ENCODE results near the gene DCTN4.

Gene DCTN4

DNA sequence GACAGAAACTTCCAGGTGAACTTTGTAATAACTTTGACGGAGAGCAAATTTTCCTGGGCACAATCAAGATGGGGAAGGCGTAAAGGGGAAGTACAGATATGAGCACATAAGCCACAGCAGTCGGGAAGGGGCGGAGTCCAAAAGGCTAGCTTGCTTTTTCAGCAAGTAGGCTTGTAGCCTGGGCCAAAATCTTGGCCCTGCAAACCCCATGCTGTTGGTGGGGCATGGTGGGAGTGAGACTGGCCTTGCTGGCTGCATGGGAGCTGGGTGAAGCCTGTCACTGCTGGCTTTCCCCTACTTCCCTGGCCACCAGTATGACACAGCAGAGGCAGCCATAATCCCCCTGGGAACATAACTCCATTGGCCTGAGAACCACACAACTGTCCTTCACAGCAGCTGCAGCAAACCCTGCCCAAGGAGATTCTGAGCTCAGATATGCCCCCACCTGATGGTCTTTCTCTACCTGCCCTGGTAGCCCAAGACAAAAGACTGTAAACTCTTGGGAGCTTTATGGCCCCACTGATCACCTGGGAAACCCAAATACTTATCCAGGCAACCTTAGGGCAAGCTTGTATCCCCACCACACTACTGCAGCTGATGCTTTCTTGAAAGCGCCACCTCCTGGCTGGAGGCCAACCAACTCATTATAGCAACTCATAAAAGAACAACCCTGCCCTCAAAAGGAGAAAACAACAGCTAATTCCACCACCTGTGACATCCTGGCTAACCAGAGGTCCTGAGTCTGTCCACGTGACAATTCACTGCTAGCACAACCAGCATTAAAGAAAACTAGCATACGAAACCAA, 24.0 kb downstream of the DCTN4 start:
- peaks cover 6% of the 10 kb centered on the region for H3K9me3 Mint-ChIP-seq
- H3K4me1 Mint-ChIP-seq (ENCODE audit: low read depth) = peaks cover 57% of the 10 kb centered on the region
- no peak overlapping the region for H3K4me3 Mint-ChIP-seq
- H3K36me3 Mint-ChIP-seq (ENCODE audit: low read depth) = peaks cover 86% of the 10 kb centered on the region
- H3K27ac Mint-ChIP-seq = peak overlapping the region; percentile 37
- no peaks in the 10 kb centered on the region for H3K27me3 Mint-ChIP-seq

DNA sequence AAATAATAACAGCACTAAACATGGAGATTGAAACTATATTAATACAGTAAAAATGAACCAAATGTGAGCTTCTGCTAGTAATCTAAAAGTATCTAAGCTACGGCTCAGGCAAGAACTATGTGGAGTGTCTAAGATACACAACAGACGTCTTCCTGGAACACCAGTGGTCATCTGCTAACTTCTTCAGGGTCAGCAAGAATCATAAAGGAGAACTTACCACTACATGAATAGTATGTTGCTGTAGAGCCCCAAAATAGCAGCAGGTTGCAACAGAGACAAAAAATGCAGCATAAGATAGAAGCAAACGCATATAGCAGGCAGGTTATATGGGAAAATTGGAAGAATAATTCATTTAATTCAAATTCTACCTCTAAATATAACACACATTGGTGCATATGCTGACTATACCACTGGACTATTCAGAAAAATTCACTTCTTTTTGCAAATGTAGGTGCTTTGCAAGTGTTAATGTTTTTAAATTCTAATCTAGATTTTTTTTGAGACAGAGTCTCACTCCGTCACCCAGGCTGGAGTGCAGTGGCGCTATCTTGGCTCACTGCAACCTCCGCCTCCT, 27.1 kb downstream of the DCTN4 start:
- Mint-ChIP-seq H3K4me3 (no peak overlapping the region), H3K27ac (no peak overlapping the region), H3K9me3 (peaks cover 3% of the 10 kb centered on the region), H3K36me3 (ENCODE audit: low read depth) (peaks cover 84% of the 10 kb centered on the region), H3K27me3 (no peaks in the 10 kb centered on the region), H3K4me1 (ENCODE audit: low read depth) (peaks cover 27% of the 10 kb centered on the region)

DNA sequence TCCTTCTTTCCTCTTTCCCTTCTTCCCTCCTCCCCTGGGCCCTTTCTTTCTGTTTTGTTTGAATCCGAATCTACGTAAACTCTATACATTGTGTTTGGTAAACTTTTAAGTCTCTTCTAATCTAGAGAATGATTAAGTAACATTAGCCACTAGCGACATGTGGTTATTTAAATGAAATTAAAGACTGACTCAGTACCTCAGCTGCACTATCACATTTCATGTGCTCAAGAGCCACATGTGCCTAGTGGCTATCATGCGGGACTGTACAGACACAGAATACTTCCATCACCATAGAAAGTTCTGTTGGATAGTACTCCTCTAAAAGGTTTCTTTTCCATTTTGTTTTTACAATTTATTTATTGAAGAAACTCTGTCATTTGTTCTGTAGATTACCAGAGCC, 29.0 kb downstream of the DCTN4 start:
- H3K27ac Mint-ChIP-seq = no peak overlapping the region
- H3K27me3 Mint-ChIP-seq = no peaks in the 10 kb centered on the region
- H3K36me3 Mint-ChIP-seq (ENCODE audit: low read depth) = peaks cover 74% of the 10 kb centered on the region
- H3K4me1 Mint-ChIP-seq (ENCODE audit: low read depth) = peaks cover 11% of the 10 kb centered on the region
- no peaks in the 10 kb centered on the region for H3K9me3 Mint-ChIP-seq
- no peak overlapping the region for H3K4me3 Mint-ChIP-seq

DNA sequence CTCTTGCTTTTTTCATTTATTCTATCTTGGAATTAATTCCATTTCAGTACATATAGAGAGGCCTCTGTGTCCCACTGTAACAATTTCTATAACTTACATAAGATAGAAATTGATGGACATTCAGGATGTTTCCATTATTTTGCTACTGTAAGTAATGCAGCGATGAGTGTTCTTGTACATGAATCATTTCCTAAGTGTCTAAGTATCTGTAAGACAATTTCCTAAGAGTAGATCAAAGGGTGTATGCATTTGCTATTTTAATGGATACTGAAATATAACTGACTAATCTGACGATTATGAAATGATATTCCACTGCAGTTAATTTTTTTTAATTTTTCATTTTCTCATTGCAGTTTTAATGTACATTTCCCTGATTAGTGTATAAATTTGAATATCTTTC, 35.0 kb downstream of the DCTN4 start:
- Mint-ChIP-seq H3K27ac (no peak overlapping the region), H3K36me3 (ENCODE audit: low read depth) (peaks cover 78% of the 10 kb centered on the region), H3K9me3 (no peaks in the 10 kb centered on the region), H3K4me1 (ENCODE audit: low read depth) (no peaks in the 10 kb centered on the region), H3K4me3 (no peak overlapping the region), H3K27me3 (no peaks in the 10 kb centered on the region)

DNA sequence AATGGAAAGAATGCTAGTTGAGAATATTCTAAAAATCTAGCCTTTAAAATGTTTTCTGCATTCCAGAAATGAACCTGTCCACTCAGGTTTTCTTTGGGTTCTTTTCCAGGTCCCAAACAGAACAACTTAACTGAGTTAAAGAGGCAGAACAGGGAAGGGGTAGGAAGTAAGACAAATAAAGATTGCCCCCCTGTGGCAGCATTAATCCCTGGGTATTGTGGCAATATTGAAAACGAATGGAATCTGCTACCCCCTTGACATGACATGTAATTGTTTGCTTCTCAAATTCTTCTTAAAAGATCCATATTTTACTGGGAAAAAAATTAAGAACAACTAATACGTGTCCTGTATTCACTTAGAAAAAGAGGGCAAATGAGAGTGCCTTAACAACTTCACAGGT, 48.7 kb downstream of the DCTN4 start:
- H3K4me3 Mint-ChIP-seq = no peak overlapping the region
- peaks cover 37% of the 10 kb centered on the region for H3K36me3 Mint-ChIP-seq (ENCODE audit: low read depth)
- no peaks in the 10 kb centered on the region for H3K9me3 Mint-ChIP-seq

DNA sequence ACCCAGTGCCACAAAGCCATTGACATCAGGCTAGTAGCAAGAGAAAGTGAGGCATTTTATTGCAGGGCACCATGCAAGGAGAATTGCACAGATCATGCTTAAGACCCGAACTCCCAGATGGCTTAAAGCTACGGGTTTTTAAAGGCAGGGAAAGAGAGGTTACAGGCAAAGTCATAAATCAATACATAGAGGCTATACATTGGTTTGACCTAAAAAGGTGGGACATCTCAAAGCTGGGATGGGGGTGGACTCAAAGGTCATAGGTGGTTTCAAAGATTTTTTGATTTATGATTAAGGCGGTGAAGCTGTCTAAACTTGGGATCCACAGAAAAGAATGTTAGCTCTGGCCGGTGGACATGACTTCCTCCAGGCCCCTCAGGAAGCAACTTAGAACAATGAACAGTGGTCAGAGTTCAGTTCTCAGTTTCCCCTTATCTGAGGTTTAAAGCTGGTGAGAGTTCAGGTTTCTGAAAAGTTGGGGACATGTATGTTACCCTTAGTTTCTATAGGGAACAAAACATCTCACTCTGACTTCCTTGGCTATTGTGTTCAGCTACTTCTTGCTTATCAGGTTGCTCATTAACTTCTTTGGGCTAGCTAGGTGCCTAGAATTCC, 51.9 kb downstream of the DCTN4 start:
- H3K27ac Mint-ChIP-seq = no peak overlapping the region
- no peaks in the 10 kb centered on the region for H3K4me1 Mint-ChIP-seq (ENCODE audit: low read depth)
- H3K9me3 Mint-ChIP-seq = no peaks in the 10 kb centered on the region
- no peaks in the 10 kb centered on the region for H3K27me3 Mint-ChIP-seq
- H3K4me3 Mint-ChIP-seq = no peak overlapping the region
- H3K36me3 Mint-ChIP-seq (ENCODE audit: low read depth) = peaks cover 28% of the 10 kb centered on the region

More for the DNA sequence above, 48.7 kb downstream of the DCTN4 start:
- no peaks in the 10 kb centered on the region for H3K4me1 Mint-ChIP-seq (ENCODE audit: low read depth)
- H3K27me3 Mint-ChIP-seq = no peaks in the 10 kb centered on the region
- no peak overlapping the region for H3K27ac Mint-ChIP-seq

DNA sequence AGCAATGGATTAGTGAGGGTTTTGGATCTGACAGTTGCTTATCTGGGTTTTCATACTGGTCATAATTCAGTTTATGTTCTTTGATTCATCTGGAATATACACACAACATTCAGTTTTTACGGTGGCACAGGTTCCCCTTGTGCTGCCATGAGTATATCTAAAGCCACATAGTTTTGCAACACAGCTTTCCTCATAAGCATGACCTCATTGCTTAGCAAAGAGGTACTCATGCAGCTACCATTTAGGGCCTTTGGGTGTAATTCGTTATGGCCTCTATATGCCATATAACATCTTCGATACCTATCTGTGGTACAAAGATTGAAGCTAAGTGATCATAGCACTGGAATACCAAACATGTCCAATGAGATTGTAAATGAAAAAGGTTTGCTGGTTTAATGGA, 55.1 kb downstream of the DCTN4 start:
- Mint-ChIP-seq H3K9me3 (no peaks in the 10 kb centered on the region), H3K4me3 (no peak overlapping the region), H3K27me3 (no peaks in the 10 kb centered on the region), H3K4me1 (ENCODE audit: low read depth) (peaks cover 5% of the 10 kb centered on the region), H3K27ac (no peak overlapping the region), H3K36me3 (ENCODE audit: low read depth) (peaks cover 11% of the 10 kb centered on the region)

DNA sequence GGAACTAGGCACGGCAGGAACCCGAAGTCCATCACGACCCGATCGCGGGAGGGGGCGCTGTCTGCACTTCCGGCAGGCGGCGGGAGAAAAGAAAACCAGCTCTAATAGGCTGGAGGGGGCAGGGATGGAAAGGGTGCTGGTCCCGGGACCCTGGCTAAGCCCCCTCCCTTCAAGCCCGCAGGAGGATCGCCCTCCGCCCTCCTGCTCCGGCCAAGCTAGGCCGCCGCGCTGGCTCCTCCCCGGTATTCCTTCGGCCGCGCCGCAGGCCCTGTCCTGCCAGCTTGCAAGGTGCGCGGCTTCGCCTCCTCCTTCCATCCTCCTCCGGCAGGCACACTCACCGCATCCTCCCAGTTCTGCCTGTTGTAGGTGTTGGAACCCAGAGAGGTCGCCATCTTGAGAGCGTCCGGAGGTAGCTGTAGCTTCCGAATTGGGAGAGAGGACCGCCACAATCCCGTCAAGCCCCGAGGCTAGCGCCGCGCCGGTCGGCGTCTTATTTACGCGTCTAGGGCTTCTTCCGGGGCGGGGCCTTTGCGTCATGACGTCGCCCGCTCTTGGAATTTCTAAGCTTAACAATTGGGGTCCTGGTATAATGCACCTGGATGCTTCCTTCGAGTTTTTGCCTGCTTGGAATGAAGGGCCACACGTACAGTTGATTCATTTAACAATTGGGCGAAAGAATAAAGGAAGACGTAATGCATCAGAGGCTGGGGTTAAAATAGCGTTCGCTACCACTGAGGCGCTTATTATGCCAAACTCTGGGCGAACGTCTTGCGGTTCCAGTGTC, 58.0 kb downstream of the DCTN4 start, which contains the start of gene RBM22:
TSS of gene RBM22 (minus strand) at position 469 of the 784 bp plus-strand sequence. CDS start at position 392, 77 bp downstream.
- Mint-ChIP-seq H3K9me3 (no peaks in the 10 kb centered on the region), H3K27ac (no peak within 1 kb of the TSS), H3K4me1 (ENCODE audit: low read depth) (peaks cover 5% of the 10 kb centered on the region), H3K27me3 (no peaks in the 10 kb centered on the region), H3K4me3 (no peak within 1 kb of the TSS), H3K36me3 (ENCODE audit: low read depth) (peaks cover 31% of the 10 kb centered on the region)

DNA sequence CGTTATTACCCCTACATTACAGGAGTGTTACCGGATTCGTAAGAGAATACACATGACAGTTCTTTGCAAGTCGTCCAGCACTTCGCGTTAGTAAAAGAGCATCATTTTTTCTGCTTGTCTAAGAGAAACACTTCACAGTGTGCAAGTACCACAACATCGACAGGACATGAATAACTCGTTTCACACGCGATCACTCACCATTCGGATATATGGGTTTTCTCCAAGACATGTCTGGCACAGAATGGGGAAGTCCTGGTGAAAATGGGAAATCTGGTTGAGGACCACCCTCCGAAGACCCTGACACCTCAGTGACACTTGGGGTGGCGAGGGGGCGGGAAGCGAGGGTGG, 58.6 kb downstream of the DCTN4 start:
- Mint-ChIP-seq H3K36me3 (ENCODE audit: low read depth) (peaks cover 37% of the 10 kb centered on the region), H3K27ac (no peak overlapping the region), H3K27me3 (no peaks in the 10 kb centered on the region), H3K4me3 (no peak overlapping the region), H3K9me3 (no peaks in the 10 kb centered on the region), H3K4me1 (ENCODE audit: low read depth) (peaks cover 5% of the 10 kb centered on the region)

DNA sequence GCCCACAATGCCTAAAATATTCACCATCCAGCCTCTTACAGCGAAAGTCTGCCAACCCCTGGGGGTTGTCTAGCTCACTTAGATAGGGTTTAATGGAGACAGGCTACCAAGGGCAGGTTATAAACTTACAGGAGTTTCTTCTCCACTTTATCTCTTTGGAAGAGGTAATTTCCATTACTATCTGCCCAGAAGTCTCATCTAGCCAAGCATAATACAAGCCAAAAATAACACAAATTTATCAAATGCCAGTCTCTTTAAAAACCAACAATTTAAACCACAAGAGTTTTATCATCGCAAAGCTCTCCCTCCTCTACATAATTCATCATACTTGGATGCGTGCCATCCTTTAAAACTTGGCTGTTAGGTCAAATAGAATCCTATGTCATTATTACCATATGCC, 64.2 kb downstream of the DCTN4 start:
- Mint-ChIP-seq H3K36me3 (ENCODE audit: low read depth) (peaks cover 85% of the 10 kb centered on the region), H3K9me3 (no peaks in the 10 kb centered on the region), H3K4me1 (ENCODE audit: low read depth) (no peaks in the 10 kb centered on the region), H3K4me3 (no peak overlapping the region), H3K27me3 (no peaks in the 10 kb centered on the region), H3K27ac (no peak overlapping the region)

DNA sequence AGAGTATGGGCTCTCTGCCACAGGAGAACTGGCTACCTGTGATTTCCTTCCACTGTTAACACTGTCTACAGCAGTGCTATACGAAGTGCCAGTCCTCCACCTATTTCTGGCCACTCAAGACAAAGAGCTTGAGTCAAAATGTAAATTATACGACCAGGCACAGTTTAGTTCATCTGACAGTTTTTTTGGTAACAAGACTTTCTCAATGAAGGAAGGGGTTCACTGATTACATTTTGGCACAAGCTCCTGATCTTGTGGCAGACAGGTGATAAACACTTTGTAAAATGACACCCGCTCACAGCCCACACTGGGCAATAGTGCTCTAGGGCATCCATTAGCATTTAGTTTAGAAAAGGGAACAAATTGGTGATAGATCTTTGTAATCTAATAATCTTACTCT, 66.5 kb downstream of the DCTN4 start:
- Mint-ChIP-seq H3K4me3 (no peak overlapping the region), H3K9me3 (no peaks in the 10 kb centered on the region), H3K4me1 (ENCODE audit: low read depth) (no peaks in the 10 kb centered on the region), H3K27me3 (no peaks in the 10 kb centered on the region), H3K27ac (peak overlapping the region; percentile 63), H3K36me3 (ENCODE audit: low read depth) (peaks cover 78% of the 10 kb centered on the region)

DNA sequence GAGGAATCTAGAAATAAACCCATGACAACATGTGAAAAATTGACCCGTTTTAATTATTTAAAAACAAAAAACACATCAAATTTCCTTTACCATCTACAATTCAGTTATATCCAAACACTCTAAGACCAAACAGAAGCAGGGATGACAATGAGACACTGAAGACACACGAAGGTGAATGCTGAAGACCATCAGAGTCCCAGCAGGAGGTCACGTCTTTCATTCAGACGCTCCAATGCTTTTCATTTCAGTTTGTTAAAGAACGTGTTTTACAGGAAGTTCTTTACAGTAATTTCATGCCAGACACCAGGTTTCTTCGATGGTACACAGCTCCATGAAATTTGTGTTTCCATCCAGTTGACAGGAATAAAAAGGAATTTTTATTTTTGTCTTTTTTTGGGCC, 68.1 kb downstream of the DCTN4 start:
- Mint-ChIP-seq H3K36me3 (ENCODE audit: low read depth) (peaks cover 73% of the 10 kb centered on the region), H3K4me1 (ENCODE audit: low read depth) (no peaks in the 10 kb centered on the region), H3K27me3 (no peaks in the 10 kb centered on the region), H3K27ac (no peak overlapping the region), H3K4me3 (no peak overlapping the region), H3K9me3 (no peaks in the 10 kb centered on the region)

DNA sequence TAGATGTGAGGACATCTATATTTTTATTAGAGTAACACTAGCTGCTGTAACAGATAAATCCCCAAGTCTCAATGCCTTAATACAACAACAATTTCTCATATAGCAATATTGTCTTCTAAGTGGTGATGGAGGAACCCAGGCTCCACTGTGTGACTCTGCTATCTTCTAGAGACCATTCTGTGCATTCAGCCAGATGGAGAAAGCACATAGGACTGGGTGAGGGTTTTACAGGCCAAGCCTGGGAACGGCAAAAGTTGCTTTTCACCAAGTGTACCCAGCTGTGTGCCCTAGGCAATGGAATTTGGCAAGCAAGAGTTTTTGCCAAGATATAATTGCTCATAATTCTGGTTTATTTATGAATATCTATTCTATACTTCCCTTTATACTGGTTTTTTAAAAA, 69.7 kb downstream of the DCTN4 start:
- H3K36me3 Mint-ChIP-seq (ENCODE audit: low read depth) = peaks cover 64% of the 10 kb centered on the region
- no peaks in the 10 kb centered on the region for H3K4me1 Mint-ChIP-seq (ENCODE audit: low read depth)
- no peaks in the 10 kb centered on the region for H3K27me3 Mint-ChIP-seq
- no peaks in the 10 kb centered on the region for H3K9me3 Mint-ChIP-seq
- no peak overlapping the region for H3K4me3 Mint-ChIP-seq
- H3K27ac Mint-ChIP-seq = no peak overlapping the region

DNA sequence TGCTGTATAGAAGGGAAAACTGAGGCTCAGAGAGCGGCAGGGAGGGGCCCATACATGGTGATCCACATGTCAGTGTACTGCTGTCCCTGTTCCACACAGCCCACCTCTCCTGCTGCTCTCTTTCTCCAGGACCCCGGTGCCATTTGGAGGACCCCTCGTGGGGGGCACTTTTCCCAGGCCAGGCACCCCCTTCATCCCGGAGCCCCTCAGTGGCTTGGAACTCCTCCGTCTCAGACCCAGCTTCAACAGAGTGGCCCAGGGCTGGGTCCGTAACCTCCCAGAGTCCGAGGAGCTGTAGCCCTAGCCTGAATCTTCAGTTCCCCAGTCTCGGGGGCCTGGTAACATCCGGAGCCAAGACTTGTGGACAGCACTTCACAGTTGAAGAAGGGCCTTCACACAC, 82.2 kb downstream of the DCTN4 start:
- H3K4me3 Mint-ChIP-seq = no peak overlapping the region
- H3K27me3 Mint-ChIP-seq = peaks cover 3% of the 10 kb centered on the region
- peaks cover 10% of the 10 kb centered on the region for H3K36me3 Mint-ChIP-seq (ENCODE audit: low read depth)

DNA sequence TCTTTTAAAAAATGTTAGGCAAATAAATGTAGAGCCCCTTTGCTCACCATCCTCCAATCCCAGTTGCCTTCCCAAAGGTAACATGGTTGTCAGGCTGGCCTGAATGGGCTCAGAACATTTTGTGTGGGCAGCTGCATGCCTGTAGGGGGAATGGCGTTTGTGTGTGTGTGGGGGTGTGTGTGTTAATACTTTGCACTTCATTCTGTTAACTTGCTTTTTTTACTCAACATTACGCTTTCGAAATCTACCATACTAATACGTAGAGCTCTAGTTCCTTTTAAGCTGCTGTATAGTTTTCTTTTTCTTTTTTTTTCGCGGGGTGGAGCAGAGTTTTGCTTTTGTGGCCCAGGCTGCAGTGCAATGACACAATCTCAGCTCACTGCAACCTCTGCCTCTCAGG, 83.7 kb downstream of the DCTN4 start:
- H3K27ac Mint-ChIP-seq = no peak overlapping the region
- H3K4me3 Mint-ChIP-seq = no peak overlapping the region
- H3K27me3 Mint-ChIP-seq = peaks cover 16% of the 10 kb centered on the region

More for the DNA sequence above, 82.2 kb downstream of the DCTN4 start:
- no peak overlapping the region for H3K27ac Mint-ChIP-seq
- peaks cover 7% of the 10 kb centered on the region for H3K4me1 Mint-ChIP-seq (ENCODE audit: low read depth)
- H3K9me3 Mint-ChIP-seq = no peaks in the 10 kb centered on the region

More for the DNA sequence above, 83.7 kb downstream of the DCTN4 start:
- Mint-ChIP-seq H3K9me3 (no peaks in the 10 kb centered on the region), H3K36me3 (ENCODE audit: low read depth) (peaks cover 3% of the 10 kb centered on the region), H3K4me1 (ENCODE audit: low read depth) (peaks cover 7% of the 10 kb centered on the region)
